Measurements from ENCODE around the gene CACNA1C.

Gene CACNA1C

GRCh38 chr12:2652401-2653081 lies 599.8 kb downstream of the CACNA1C start:
- no peak for DNase-seq

- DNase-seq, result no peak
Measured at GRCh38 chr12:2653461-2653965, 600.7 kb downstream of the CACNA1C start.

- no peak for DNase-seq
Measured at GRCh38 chr12:2654311-2654710, 601.5 kb downstream of the CACNA1C start.

- DNase-seq, result no peak
Measured at GRCh38 chr12:2654741-2655140, 602.0 kb downstream of the CACNA1C start.

GRCh38 chr12:2662524-2662923 lies 609.7 kb downstream of the CACNA1C start:
- DNase-seq, result no peak

GRCh38 chr12:2664721-2665577 lies 612.2 kb downstream of the CACNA1C start:
- DNase-seq, result no peak

GRCh38 chr12:2666411-2666810 lies 613.6 kb downstream of the CACNA1C start:
- DNase-seq, result no peak

GRCh38 chr12:2666846-2667245 lies 614.1 kb downstream of the CACNA1C start:
- no peak for DNase-seq

- DNase-seq, result no peak
Measured at GRCh38 chr12:2667716-2668440, 615.1 kb downstream of the CACNA1C start.

GRCh38 chr12:2668816-2669215 lies 616.0 kb downstream of the CACNA1C start:
- DNase-seq, result no peak

GRCh38 chr12:2669560-2669959 lies 616.8 kb downstream of the CACNA1C start:
- DNase-seq, result no peak

- no peak for DNase-seq
Measured at GRCh38 chr12:2672863-2673262, 620.1 kb downstream of the CACNA1C start.

GRCh38 chr12:2673966-2674810 lies 621.4 kb downstream of the CACNA1C start:
- no peak for DNase-seq

GRCh38 chr12:2675776-2676175 lies 623.0 kb downstream of the CACNA1C start:
- DNase-seq, result no peak

GRCh38 chr12:2677142-2677880 lies 624.5 kb downstream of the CACNA1C start:
- DNase-seq, result no peak

GRCh38 chr12:2678426-2678825 lies 625.6 kb downstream of the CACNA1C start:
- no peak for DNase-seq

- DNase-seq, result no peak
Measured at GRCh38 chr12:2679068-2679815, 626.5 kb downstream of the CACNA1C start.

GRCh38 chr12:2679816-2680675 lies 627.3 kb downstream of the CACNA1C start:
- no peak for DNase-seq

GRCh38 chr12:2680676-2681039 lies 627.9 kb downstream of the CACNA1C start:
- DNase-seq, result no peak
